Activated naive CD4-positive, alpha-beta T cell treated with anti-CD3 and anti-CD28 coated beads, Interleukin-2, amount 10 ng/mL, durations not matched to agents 7 days and 5 days (primary cell): ENCODE data around the gene BMPER.

Experiments used
- CTCF ChIA-PET: fragments of 350-600 bp; sonication (Branson Sonifier 250); formaldehyde crosslinking; loops from one replicate; lab custom pipeline; 2021; ENCODE audit warnings: antibody characterized with exemption; lab: Charles Lee
- DNase-seq: peaks from one replicate; pipeline ENCODE4 v3.0.0-alpha.2; 2020
- H3K27ac Mint-ChIP-seq: one replicate; pipeline ENCODE4 v1.8.0; 2021; ENCODE audit warnings: mild to moderate bottlenecking, moderate library complexity, mixed read lengths
- H3K27me3 Mint-ChIP-seq: one replicate; pipeline ENCODE4 v1.8.0; 2021; ENCODE audit warnings: mild to moderate bottlenecking, mixed read lengths
- H3K36me3 Mint-ChIP-seq: one replicate; pipeline ENCODE4 v1.8.0; 2021; ENCODE audit warnings: mixed read lengths
- H3K4me1 Mint-ChIP-seq: one replicate; pipeline ENCODE4 v1.8.0; 2021; ENCODE audit warnings: mixed read lengths
- H3K4me3 Mint-ChIP-seq: one replicate; pipeline ENCODE4 v1.8.0; 2021; ENCODE audit warnings: mild to moderate bottlenecking, moderate library complexity, mixed read lengths
- H3K9me3 Mint-ChIP-seq: one replicate; pipeline ENCODE4 v1.8.0; 2021; ENCODE audit warnings: mixed read lengths

Gene BMPER

DNA sequence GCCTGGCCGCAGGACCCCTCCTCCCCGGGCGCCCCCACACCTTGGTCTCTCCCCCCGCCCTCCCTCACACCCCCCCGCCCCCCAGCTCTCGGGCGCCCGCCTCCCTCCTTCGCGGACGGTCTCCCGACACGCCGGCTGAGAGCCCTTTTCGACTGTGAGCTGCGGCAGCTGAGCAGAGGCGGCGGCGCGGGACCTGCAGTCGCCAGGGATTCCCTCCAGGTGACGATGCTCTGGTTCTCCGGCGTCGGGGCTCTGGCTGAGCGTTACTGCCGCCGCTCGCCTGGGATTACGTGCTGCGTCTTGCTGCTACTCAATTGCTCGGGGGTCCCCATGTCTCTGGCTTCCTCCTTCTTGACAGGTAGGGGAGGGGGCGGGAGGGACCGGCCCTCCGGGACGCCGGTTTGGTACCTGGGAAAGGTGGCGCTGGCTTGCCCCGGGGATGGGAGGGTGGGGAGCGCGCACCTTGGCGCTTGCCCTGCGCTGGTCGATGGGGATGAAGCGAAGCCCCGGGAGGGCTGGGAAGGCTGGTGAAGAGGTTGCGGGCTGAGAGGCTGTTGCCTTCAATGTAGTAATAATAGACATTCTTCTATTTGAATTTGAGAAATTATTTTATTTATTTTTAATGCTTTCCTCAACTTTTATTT, at the start of gene BMPER:
Gene BMPER (plus strand): TSS at position 151 of the 644 bp plus-strand sequence. CDS start 75 bp downstream, at position 226.
- peak; percentile 28 for DNase-seq
- H3K27me3 Mint-ChIP-seq: peaks cover 56% of the 10 kb centered on the region
- H3K9me3 Mint-ChIP-seq: no peaks in the 10 kb centered on the region
- H3K4me1 Mint-ChIP-seq: peaks cover 8% of the 10 kb centered on the region
- no peaks in the 10 kb centered on the region for H3K36me3 Mint-ChIP-seq
- no peak within 1 kb of the TSS for H3K27ac Mint-ChIP-seq
- CTCF ChIA-PET: no interaction called here
- H3K4me3 Mint-ChIP-seq: peak within 1 kb of the TSS; percentile 18

DNA sequence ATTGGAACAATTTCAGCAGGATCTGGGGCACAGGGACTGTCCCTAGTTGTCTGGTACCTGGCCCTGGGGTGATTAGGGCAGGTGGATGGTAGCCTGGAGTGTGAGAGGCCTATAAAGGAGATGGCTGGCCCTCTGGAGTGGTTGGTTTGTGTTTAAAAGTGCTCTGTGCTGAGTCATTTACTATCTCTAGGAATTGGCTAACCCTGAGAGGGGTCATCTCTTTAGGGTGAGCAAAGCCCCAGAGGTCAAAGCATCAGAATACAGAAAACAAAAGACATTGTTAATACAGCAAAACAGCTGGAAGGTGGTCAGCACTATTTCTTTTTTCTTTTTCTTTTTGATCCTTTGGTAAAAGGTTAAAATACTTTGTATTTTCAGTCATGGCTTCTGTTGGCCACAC, 43.4 kb upstream of the BMPER start:
- Mint-ChIP-seq H3K27me3 (no peaks in the 10 kb centered on the region), H3K4me3 (no peak overlapping the region), H3K27ac (no peak overlapping the region), H3K9me3 (no peaks in the 10 kb centered on the region), H3K4me1 (no peaks in the 10 kb centered on the region), H3K36me3 (no peaks in the 10 kb centered on the region)
- CTCF ChIA-PET: interaction anchor here (1.6 kb wide), 1 partner anchor 34 kb away, joined by 3 read pairs; no protein-coding TSS in a partner anchor
- no peak for DNase-seq

DNA sequence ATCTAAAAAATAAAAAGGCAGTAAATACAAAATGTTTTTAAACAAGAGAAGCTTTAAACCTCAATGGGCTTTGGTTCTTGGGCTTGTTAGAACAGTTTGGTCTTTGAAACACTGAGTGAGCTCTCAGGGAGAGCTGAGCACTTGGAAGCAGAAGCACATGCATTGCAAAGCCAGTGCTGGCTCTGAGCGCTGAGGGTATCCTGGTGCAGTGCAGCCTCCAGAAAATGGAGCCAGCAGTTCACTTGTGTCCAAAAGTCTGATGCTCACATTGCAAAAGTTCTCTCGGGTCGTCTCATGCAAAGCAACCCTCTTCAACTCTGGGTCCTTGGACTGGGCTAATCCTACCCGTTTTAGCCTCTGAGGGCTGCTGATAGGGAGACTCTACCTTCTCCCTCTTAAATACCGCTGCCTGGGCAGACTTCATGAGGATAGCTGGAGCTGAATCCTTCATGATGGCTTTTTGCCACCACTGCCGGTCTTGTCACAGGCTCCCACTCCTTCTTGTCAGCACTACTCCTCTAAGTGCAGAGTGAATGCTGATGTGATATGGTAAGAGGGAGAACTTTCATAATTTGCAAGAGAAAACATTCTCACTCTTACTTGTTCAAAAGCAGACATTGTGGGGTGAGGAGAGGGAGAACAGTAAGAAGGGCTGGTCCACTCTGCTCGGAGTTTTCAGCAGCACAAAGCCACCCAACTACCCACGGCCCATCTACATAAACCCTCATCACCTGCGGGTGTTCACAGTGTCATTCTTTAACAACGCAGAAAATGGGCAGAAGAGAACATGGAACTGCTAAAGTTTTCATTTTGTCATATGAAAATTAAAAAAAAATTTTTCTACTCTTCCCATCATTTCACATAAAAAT, 42.2 kb upstream of the BMPER start:
- DNase-seq: no peak
- H3K4me3 Mint-ChIP-seq: no peak overlapping the region
- H3K36me3 Mint-ChIP-seq: no peaks in the 10 kb centered on the region
- no peaks in the 10 kb centered on the region for H3K27me3 Mint-ChIP-seq
- no peaks in the 10 kb centered on the region for H3K4me1 Mint-ChIP-seq
- H3K9me3 Mint-ChIP-seq: no peaks in the 10 kb centered on the region
- H3K27ac Mint-ChIP-seq: no peak overlapping the region
- CTCF ChIA-PET: interaction anchor here (1.6 kb wide), 1 partner anchor 32 kb away, joined by 3 read pairs; no protein-coding TSS in a partner anchor

DNA sequence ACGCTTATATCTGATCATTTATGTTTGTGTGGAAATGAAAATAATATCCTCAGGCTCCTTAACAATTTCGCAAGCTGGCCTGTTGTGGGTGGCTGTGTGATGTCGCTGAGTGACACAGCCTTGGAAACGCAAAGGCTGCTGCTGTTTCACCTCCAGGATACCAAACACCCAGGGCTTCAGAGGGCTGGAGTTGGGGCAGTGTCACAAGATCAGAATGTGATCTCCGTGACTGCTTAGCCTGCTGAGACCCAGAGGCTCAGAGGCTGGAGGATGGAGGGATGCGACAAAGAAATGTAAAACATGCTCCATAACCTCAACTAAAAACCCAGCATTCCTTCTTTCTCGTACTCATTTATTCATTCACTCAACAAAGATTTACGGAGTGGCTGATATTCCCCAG, 37.2 kb upstream of the BMPER start:
- H3K27ac Mint-ChIP-seq: no peak overlapping the region
- peaks cover 4% of the 10 kb centered on the region for H3K27me3 Mint-ChIP-seq
- CTCF ChIA-PET: no interaction called here
- DNase-seq: no peak
- H3K36me3 Mint-ChIP-seq: no peaks in the 10 kb centered on the region
- H3K4me1 Mint-ChIP-seq: no peaks in the 10 kb centered on the region
- H3K4me3 Mint-ChIP-seq: no peak overlapping the region
- no peaks in the 10 kb centered on the region for H3K9me3 Mint-ChIP-seq

DNA sequence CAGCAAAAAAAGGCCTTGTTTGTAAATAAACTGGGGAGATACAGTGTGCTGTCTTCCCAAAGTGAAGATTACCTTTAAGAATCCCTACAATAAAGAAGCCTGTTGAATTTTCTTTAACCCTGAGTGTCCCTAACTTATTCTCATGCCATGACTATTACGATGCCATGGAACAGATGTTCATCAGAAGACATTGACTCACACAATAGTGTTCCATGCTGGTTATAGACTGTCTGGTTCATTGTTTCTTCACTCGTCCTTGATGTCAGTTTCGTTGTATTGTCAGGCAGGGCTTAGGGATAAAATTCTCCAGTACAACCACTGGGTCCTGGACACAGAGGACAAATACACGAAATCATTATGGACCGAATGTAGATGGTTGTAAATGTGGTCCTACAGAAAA, 36.2 kb upstream of the BMPER start:
- CTCF ChIA-PET: no interaction called here
- Mint-ChIP-seq H3K27me3 (peaks cover 4% of the 10 kb centered on the region), H3K27ac (no peak overlapping the region), H3K4me1 (no peaks in the 10 kb centered on the region), H3K36me3 (no peaks in the 10 kb centered on the region), H3K9me3 (no peaks in the 10 kb centered on the region), H3K4me3 (no peak overlapping the region)
- no peak for DNase-seq

DNA sequence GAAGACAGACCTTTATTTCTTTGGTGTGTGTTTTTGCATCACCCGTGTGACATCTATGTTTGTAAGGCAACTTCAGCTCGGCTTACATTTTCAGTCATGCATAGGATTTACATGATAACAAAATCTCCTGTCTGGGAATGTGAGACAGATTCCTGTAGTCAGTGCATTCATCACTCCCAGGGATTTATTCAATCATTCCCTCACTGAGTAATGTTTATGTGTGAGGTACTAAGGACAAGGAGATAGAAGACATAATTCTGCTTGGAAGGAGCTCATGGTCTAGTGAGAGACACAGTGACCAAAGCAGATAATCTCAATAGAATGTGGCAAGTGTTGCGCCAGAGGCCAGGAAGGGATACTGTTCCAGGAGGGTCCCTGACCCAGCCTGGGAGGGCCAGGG, 35.2 kb upstream of the BMPER start:
- H3K27ac Mint-ChIP-seq: no peak overlapping the region
- no peak for DNase-seq
- H3K36me3 Mint-ChIP-seq: no peaks in the 10 kb centered on the region
- CTCF ChIA-PET: no interaction called here
- no peaks in the 10 kb centered on the region for H3K4me1 Mint-ChIP-seq
- H3K9me3 Mint-ChIP-seq: no peaks in the 10 kb centered on the region
- H3K4me3 Mint-ChIP-seq: no peak overlapping the region
- H3K27me3 Mint-ChIP-seq: peaks cover 4% of the 10 kb centered on the region

DNA sequence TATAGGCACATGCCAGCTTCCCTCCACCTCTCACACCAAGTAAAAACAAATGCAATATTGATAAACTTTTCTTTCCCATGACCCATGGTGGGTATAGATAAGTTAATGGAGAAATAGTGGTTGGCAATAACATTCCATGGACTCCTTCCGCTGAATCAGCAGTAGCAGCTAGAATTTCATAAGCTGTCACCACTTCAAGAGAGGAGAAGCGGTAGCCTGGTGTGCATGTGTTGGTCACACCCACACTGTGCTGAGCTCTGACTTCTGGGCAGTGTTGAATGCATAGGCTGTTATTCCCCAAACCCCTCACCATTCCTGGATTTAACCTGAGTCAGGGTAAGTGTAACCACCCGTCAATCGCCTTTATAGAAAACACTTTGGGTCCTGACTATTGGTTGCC, 32.5 kb upstream of the BMPER start:
- Mint-ChIP-seq H3K27ac (no peak overlapping the region), H3K4me1 (no peaks in the 10 kb centered on the region)
- no peak for DNase-seq

DNA sequence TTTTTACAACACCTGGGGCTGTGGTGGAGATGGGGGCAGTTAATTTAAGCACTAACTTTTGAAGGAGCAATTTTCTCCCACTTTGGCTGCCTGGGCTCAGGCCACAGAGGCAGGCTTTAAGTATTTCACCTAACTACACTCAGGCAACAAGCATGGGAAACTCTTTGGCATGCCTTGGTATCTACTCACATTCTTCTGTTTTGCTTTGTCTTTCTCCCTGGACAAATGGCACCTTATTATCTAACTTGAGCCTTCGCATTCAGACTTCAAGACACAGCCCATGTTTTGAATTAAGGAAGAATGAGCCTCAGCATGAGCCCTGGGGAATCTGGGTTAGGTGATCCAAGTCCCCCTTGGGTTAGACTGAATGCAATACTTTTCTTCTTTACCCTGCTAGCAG, 31.8 kb upstream of the BMPER start:
- CTCF ChIA-PET: no interaction called here
- no peaks in the 10 kb centered on the region for H3K36me3 Mint-ChIP-seq
- H3K27ac Mint-ChIP-seq: no peak overlapping the region
- no peaks in the 10 kb centered on the region for H3K4me1 Mint-ChIP-seq
- DNase-seq: no peak
- H3K9me3 Mint-ChIP-seq: no peaks in the 10 kb centered on the region
- H3K27me3 Mint-ChIP-seq: peaks cover 3% of the 10 kb centered on the region
- no peak overlapping the region for H3K4me3 Mint-ChIP-seq

More for the DNA sequence above, 32.5 kb upstream of the BMPER start:
- peaks cover 4% of the 10 kb centered on the region for H3K27me3 Mint-ChIP-seq
- no peak overlapping the region for H3K4me3 Mint-ChIP-seq
- no peaks in the 10 kb centered on the region for H3K9me3 Mint-ChIP-seq
- no peaks in the 10 kb centered on the region for H3K36me3 Mint-ChIP-seq
- CTCF ChIA-PET: no interaction called here

DNA sequence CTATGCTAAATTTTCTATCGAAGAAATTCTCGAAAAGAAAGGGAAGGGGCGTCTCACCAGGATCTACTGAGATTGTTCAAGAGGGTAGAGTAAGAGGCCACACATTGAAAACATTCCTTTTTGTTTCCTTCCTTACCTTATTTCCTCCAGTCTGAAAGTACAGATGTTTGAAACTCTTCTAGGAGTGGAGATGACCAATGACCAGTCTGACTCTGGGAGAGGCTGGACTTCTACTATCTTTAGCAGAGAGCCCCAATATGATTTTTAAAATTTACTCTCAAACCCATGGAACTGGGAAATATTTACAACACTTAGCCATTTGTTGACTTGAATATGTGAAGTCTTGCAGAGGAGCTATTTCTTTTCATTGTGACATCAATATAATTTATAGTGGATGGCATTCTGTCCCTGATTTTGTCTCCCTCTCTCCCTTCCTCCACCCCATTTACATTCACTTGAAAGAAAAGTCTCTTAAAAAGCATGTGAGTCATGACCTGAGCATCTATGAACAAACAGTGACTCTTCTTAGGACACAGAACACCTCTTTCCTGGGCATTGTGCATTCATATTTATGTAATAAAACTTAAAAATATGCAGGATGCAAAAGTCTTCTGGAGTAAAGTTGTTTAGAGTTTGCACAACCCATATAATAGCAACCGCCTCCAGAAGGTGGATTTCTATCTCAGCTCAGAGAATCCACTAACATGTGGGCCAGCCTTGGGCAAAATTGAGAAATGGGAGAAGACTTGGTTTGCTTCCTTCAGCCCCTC, 31.2 kb upstream of the BMPER start:
- DNase-seq: no peak
- CTCF ChIA-PET: no interaction called here
- no peaks in the 10 kb centered on the region for H3K27me3 Mint-ChIP-seq
- H3K27ac Mint-ChIP-seq: no peak overlapping the region
- H3K4me3 Mint-ChIP-seq: no peak overlapping the region
- H3K4me1 Mint-ChIP-seq: no peaks in the 10 kb centered on the region
- no peaks in the 10 kb centered on the region for H3K36me3 Mint-ChIP-seq
- H3K9me3 Mint-ChIP-seq: no peaks in the 10 kb centered on the region

DNA sequence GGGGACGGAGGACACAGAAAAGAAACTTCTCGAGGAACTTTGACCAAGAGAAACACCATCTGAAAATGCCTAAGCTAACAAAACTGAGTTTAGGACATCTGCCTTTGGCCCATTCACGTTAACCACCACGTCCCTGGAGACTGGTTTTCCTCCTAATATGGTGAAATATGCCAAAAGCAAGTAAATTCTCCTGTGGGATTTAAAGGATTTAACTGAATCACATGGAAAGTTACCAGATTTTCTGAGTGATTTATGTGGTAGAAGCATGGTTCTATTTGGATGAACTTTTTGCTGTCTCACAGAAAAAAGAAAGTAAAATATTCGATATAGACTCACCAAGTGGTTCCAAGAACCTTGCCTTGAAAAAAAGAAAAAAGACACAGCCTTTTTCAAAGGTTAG, 30.4 kb upstream of the BMPER start:
- Mint-ChIP-seq H3K36me3 (no peaks in the 10 kb centered on the region), H3K4me1 (no peaks in the 10 kb centered on the region), H3K4me3 (no peak overlapping the region), H3K27ac (no peak overlapping the region), H3K9me3 (no peaks in the 10 kb centered on the region), H3K27me3 (no peaks in the 10 kb centered on the region)
- DNase-seq: no peak
- CTCF ChIA-PET: no interaction called here

DNA sequence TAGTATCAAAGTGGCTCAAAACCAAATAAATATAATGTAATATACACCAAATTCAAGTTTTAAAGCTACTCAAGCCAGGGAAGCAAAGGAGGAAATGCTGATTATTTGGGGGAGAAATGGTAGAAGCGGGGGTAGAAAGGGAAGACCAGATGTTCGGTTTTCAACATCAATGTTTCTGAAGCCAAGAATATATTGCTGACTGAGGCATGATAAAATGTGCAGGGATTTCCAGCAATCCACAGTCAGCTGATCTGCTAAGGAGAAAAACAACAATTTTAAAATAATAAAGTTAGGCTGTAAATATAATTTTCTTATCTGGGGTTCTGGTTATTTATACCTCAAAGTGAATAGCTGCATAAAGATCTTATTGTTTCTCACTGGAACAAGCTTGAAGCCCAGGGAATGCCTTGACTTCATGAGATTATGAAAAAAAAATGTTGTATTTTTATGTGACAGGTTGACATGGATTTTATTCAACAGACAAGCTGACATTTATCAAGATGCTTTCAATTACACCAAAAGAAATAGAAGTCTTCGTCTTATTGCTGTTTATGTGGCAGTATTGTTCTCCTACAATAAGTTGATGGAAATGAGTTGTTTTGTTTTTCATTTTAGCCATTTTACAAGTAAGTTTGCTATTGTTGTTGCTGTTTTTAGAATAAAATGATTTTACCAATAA, 28.6 kb upstream of the BMPER start:
- no peaks in the 10 kb centered on the region for H3K36me3 Mint-ChIP-seq
- H3K9me3 Mint-ChIP-seq: no peaks in the 10 kb centered on the region
- CTCF ChIA-PET: no interaction called here
- H3K4me1 Mint-ChIP-seq: no peaks in the 10 kb centered on the region
- no peaks in the 10 kb centered on the region for H3K27me3 Mint-ChIP-seq
- H3K4me3 Mint-ChIP-seq: no peak overlapping the region
- H3K27ac Mint-ChIP-seq: no peak overlapping the region
- DNase-seq: no peak

DNA sequence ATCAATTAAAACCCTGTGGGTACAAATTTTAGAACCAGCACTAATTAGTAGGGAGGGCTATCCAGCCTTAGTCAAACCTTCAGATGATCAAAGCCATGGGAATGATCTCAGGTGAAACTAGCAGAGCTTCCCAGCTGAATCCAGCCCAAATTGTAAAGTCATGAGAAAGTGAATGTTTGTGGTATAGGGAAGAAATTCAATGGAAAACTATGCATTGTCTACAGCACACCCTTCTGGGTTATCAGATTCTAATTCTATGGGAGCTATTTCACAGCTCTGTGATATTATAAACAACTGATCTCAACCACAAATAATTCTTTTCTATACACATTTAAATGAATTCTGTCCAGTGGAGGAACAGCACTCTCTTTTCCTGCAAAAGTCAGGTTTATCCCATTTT, 24.6 kb upstream of the BMPER start:
- no peak for DNase-seq
- H3K27ac Mint-ChIP-seq: no peak overlapping the region
- no peak overlapping the region for H3K4me3 Mint-ChIP-seq
- H3K27me3 Mint-ChIP-seq: peaks cover 3% of the 10 kb centered on the region
- no peaks in the 10 kb centered on the region for H3K4me1 Mint-ChIP-seq
- no peaks in the 10 kb centered on the region for H3K36me3 Mint-ChIP-seq
- H3K9me3 Mint-ChIP-seq: no peaks in the 10 kb centered on the region
- CTCF ChIA-PET: no interaction called here

DNA sequence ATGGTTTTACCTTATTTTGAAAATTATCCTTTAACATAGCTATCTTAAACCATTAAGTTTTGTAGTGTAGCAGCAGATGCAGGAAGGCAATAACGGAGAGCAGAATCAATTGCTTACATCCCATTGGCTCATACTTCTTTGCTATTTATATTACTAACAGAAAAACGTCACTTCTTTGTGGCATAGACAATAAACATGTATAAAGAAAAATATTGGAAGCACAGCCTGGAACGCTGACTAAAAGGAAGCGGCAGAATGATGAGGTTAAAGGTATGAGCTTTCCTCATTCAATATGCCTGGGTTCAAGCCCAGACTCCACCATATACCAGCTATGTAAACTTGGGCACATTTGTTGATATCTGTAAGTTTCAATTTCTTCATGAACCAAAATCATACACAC, 24.0 kb upstream of the BMPER start:
- H3K27me3 Mint-ChIP-seq: peaks cover 3% of the 10 kb centered on the region
- H3K4me1 Mint-ChIP-seq: no peaks in the 10 kb centered on the region
- CTCF ChIA-PET: no interaction called here
- DNase-seq: no peak
- H3K4me3 Mint-ChIP-seq: no peak overlapping the region
- no peak overlapping the region for H3K27ac Mint-ChIP-seq
- no peaks in the 10 kb centered on the region for H3K9me3 Mint-ChIP-seq
- H3K36me3 Mint-ChIP-seq: no peaks in the 10 kb centered on the region
